Measurements from ENCODE around the gene TINAGL1.

The TINAGL1 gene, protein sequence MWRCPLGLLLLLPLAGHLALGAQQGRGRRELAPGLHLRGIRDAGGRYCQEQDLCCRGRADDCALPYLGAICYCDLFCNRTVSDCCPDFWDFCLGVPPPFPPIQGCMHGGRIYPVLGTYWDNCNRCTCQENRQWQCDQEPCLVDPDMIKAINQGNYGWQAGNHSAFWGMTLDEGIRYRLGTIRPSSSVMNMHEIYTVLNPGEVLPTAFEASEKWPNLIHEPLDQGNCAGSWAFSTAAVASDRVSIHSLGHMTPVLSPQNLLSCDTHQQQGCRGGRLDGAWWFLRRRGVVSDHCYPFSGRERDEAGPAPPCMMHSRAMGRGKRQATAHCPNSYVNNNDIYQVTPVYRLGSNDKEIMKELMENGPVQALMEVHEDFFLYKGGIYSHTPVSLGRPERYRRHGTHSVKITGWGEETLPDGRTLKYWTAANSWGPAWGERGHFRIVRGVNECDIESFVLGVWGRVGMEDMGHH

DNA sequence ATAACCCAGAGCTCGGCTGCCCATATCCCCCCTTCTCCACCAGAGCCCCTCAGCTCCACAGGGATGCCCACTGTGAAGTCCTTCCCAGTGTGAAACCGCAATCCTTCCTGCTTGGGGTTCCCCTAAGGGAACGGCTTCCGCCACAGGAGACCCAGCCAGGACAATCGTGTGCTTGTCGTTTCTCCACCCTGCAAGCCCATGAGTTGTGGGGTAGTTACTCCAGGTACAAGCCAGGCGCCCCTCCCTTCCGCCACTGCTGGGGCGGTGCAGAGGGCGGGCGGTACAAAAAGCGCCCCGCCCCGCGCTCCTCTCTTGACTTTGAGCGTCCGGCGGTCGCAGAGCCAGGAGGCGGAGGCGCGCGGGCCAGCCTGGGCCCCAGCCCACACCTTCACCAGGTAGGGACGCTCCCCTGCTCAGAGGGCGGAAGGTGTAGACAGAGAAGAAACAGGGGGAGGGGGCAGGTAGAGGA is at the start of gene TINAGL1:
TSS of gene TINAGL1 (plus strand) at position 315 of the 469 bp plus-strand sequence. CDS start 634 bp downstream, outside the sequence.
- no peak for DNase-seq

DNA sequence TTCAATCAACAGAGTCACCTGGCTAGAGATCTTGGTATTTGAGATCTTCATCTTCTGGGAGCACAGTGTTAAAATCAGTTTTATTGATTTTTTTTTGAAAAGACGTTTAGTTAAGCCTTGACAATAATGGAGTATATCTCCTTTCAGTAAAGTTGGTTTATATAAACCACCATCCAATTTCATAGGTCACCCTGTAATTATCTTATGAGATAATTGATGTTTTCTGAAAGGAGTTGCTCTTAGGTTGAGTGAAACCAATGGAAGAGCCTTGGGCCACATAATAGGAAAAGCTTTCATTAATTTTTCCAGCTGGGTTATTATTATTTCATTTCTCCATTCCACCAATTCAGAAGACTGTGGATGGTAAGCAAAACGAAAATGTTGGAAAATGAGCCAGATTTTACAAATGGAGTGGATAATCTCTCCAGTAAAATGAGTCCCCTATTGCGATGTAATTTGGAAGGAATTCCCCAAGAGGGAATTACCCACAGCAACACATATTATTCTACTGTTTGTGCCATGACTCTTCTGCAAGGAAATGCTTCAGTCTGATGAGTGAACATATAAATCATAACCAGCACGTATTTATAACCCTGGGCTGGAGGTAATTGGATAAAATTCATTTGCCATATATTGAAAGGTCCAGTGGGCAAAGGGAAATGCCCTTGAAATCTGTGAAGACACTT is 46.2 kb upstream of the TINAGL1 start:
- DNase-seq, result no peak

DNA sequence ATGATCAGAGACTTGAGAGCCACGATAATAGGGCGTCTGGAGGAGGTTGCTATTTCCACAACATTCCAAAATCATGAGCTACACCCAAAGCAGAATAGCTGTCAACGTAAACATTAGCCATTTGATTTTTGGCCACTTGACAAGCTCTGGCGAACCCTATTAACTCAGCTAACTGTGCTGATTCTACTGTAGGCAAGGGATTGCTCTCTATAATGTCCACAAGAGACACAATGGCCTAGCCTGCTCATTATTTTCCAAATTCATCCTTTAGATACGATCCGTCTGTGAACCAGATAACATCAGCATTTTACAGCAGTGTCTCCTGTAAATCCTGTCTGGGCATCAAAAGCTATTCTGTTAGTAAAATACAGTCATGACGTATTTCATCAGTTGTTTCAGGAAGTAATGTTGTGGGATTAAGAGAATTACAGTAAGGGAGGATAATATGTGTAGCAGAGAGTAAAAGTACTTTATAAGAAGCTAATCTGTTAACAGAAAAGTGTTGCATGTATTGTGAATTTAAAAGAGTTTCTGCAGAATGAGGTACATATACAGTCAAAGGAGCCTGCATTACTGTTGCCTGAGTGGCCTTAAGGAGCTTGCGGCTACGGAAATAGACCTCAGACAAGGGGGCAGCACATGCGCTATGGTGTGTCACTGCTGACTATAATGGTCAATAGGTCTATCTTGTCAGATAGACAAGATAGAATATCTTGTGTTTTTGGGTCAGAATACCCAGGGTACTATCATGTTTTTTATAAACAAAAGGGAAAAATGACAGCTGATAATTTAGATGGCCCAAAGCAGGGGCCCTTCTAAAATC is 44.9 kb upstream of the TINAGL1 start:
- no peak for DNase-seq

- no peak for DNase-seq
These were observed 44.1 kb upstream of the TINAGL1 start for GRCh38 chr1:31532173-31532572.

DNA sequence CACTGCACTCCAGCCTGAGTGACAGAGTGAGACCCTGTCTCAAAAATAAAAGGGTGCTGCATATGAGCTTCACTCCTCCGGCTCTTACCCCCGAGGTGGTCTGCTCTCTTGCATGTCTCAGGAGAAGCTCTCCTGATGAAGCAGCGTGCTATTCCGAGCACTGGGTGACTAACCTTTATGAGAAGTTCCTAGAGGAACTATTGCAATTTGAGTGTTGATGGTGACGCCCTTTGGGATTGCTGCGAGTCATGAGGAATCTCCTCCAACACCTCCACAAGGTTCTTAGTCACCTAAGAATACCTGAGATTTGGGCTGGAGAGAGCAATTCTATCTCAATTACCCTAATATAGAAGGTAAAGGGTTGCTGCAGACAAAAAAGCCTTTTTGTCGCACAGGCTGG is 40.8 kb upstream of the TINAGL1 start:
- no peak for DNase-seq

DNA sequence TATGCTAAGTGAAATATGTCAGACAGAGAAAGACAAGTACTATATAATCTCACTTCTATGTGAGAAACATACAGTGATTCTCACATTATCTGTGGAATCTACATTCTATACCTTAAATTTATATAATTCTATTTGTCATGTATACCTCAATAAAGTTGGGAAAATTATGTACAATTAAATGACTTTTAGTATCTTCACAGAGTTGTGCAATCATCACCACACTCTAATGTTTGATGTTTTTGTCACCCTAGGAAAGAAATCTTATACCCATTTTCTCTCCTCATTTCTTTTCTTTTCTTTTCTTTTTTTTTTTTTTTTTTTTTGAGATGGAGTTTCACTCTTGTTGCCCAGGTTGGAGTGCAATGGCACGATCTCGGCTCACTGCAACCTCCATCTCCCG is 37.0 kb upstream of the TINAGL1 start:
- DNase-seq, result no peak

DNA sequence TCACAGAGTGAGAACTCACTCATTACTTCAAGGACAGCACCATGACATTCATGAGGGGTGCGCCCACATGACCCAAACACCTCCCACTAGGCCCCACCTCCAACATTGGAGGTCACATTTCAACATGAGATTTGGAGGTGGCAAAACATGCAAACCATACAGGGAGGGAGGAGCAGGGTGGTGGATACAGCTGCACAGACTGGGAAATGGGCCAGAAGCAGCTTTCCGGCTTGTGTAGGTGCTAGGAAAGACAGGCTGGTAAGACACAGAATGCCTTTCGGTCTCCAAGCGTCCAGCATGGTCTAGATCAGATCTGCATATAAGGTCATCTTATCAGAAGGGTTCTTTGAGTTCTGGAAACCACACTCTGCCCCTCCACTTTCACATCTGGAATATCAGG is 35.1 kb upstream of the TINAGL1 start:
- no peak for DNase-seq

DNA sequence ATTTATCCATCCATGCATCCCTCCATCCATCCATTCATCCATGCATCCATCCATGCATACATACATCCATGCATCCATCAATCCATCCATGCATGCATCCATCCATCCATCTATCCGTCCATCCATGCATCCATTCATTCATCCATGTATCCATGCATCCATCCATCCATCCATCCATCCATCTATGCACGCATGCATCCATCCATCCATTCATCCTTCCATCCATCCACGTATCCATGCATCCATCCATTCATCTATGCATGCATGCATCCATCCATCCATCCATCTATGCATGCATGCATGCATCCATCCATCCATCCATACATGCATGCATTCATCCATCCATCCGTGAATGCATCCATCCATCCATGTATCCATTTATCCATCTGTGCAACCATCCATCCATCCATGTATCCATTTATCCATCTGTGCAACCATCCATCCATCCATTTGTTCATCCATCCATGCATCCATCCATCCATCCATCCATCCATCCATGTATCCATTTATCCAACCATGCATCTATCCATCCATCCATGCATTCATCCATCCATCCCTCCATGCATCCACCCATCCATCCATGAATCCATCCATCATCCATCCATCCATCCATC is 30.3 kb upstream of the TINAGL1 start:
- no peak for DNase-seq

GRCh38 chr1:31548534-31548906 is 27.8 kb upstream of the TINAGL1 start:
- no peak for DNase-seq

DNA sequence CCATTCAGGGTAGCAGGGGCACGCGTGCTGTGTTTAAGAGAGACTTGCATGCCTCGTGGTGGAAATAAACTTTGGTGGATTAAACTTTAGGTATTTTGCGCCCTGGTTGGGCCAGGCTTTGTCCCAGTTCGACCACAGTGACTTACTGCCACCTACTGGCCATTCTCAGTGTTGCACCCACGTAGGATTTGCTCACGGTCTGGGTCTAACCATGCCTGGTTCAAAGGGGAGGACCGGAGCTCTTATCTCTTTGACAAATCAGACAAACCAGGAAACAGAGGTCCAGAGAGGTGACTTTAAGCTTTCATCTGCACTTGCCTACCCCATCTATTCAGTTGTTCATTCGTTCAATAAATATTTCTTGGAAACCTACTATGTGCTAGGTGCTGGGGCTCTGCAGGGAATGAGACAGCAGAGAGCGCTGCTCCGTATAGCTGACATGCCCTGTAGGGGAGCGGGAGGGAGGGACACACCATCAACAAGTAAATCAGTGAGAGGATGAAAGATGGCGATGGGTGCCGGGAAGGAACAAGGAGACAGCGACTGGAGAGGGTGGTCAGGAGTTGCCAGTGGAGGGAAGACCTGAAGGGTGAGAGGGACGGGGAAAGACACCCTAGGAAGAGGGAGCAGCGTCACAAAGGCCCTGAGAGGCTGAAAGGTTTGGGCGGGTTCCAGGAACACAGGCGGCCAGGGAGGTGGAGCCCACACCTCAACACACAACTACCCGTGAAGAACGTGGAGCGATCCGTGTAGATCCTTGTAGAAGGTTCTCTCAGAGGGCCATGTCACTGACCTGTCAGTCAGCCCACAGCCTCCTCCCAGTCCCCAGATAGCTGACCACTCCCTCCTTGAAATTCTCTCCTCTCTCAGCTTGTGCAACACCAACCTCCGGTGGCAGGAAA is 27.2 kb upstream of the TINAGL1 start:
- peak; percentile 87 for DNase-seq

- DNase-seq, result no peak
These were observed 26.3 kb upstream of the TINAGL1 start for GRCh38 chr1:31549809-31550620.

- DNase-seq, result no peak
These were observed 25.1 kb upstream of the TINAGL1 start for GRCh38 chr1:31551208-31551607.

- DNase-seq, result no peak
These were observed 23.8 kb upstream of the TINAGL1 start for GRCh38 chr1:31552489-31552888.

DNA sequence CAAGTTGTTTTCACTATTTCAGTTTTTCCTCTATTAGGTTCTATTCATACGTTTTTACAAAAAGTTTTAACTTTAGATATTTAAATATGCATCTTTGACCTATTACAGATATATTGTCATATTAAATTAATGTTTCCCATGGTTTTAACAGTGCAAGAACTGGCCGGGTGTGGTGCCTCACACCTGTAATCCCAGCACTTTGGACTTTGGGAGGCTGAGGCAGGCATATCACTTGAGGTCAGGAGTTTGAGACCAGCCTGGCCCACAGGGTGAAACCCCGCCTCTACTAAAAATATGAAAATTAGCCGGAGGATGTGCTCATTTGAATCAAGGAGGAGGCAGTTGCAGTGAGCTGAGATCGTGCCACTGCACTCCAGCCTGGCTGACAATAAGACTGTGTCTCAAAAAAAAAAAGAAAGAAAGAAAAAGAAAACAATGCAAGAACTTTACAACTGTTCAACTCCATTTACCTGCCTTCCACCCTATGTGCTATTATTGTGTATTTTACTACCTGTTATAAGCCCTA is 19.8 kb upstream of the TINAGL1 start:
- no peak for DNase-seq

DNA sequence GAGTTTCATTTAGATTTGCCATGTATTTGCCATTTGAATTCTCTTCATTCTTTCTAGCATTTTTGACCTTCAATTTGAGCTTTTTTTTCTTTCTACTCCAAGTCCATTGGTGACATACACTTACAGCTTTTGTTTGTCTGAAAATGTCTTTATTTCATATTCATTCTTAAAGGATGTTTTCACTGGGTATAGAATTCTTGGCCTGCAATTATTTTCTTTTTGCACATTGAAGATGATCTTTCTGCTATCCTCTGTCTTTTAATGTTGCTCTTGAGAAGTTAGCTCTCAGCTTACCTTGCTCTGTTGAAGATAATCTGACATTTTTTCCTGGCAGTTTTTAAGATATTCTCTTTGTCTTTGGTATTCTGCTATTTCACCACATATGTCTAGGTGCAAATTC is 16.6 kb upstream of the TINAGL1 start:
- no peak for DNase-seq

GRCh38 chr1:31560394-31560793 is 15.9 kb upstream of the TINAGL1 start:
- DNase-seq, result no peak

- DNase-seq, result no peak
These were observed 13.5 kb upstream of the TINAGL1 start for GRCh38 chr1:31562707-31563360.

DNA sequence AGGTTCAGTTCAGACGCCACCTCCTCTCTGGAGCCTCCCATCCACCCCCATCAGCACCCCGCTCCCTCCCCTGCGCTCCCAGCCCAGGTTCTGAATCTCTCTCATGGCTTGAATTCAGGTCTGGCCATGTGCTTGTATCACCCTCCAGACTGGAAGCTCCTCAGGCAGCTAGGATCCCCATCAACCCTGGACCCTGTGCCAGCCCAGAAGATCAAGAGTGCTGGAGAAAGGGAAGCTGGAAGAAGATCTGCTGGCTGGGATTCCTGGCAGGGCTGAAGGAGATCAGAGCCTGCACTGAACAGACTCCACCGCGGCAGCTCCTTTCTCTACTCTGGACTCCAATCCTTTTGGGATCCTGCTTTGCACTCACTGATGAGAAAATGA is 11.7 kb upstream of the TINAGL1 start:
- DNase-seq, result no peak

DNA sequence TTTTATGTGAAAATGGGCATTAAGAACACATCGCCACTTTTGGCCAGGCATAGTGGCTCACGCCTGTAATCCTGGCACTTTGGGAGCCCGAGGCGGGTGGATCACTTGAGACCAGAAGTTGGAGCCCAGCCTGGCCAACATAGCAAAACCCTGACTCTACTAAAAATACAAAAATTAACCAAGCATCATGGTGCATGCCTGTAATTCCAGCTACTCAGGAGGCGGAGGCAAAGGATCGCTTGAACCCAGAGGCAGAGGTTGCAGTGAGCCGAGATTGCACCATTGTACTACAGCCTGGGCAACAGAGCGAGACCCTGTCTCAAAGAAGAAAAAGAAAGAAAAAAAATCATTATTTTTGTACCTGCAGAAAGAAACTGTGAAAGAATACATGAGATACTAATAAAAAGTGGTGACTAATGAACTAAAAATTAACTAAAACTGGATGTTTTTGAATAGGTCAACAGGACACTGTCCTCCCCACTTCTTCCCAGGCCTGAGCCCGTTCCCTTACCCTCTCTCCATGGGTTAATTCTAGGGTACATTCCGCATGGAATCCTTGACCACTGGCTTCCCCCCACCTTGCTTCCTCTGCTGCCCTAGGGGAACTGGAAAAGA is 8.3 kb upstream of the TINAGL1 start:
- DNase-seq, result no peak

All from CD4-positive, alpha-beta T cell treated with Interleukin-17A for 1 hour (primary cell).